ENCODE data around the gene SPINT3.

DNA sequence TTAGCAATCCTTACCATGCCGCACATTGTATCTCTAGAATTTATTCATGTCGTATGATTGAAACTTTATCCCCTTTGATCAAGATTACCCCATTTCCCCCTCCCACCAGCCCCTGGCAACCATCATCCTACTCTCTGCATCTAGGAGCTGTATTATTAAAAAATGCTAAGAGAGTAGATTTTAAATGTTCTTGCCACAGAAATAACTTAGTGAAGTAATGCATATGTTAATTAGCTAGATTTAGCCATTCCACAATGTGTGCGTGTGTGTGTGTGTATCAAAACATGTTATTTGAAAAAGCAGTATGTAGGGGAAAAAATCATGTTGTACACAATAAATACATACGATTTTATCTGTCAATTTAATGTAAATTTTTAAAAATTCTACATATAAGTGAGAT lies 11.9 kb upstream of the SPINT3 start:
- TF ChIP-seq, protein P1, sequence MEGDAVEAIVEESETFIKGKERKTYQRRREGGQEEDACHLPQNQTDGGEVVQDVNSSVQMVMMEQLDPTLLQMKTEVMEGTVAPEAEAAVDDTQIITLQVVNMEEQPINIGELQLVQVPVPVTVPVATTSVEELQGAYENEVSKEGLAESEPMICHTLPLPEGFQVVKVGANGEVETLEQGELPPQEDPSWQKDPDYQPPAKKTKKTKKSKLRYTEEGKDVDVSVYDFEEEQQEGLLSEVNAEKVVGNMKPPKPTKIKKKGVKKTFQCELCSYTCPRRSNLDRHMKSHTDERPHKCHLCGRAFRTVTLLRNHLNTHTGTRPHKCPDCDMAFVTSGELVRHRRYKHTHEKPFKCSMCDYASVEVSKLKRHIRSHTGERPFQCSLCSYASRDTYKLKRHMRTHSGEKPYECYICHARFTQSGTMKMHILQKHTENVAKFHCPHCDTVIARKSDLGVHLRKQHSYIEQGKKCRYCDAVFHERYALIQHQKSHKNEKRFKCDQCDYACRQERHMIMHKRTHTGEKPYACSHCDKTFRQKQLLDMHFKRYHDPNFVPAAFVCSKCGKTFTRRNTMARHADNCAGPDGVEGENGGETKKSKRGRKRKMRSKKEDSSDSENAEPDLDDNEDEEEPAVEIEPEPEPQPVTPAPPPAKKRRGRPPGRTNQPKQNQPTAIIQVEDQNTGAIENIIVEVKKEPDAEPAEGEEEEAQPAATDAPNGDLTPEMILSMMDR (IDR thresholded peaks at IDR 0.05), result no peak
- no peak for TF ChIP-seq POLR2A (IDR thresholded peaks at IDR 0.05)
